HG03439 (cell line): Measurements from ENCODE around the gene ERBB2.
"Not testable (repeated sequence)": the region's sequence is repeated elsewhere in the genome, so short reads cannot be mapped to it uniquely, and the experiment has no call there.

ENCODE experiments used
- ATAC-seq: cut with Tn5 transposase; IDR thresholded peaks from one replicate; pipeline ENCODE4 v1.9.1; 2021; ENCODE audit warnings: mild to moderate bottlenecking, moderate library complexity; ENCODE audit not compliant: unreplicated experiment

ERBB2 gene

DNA sequence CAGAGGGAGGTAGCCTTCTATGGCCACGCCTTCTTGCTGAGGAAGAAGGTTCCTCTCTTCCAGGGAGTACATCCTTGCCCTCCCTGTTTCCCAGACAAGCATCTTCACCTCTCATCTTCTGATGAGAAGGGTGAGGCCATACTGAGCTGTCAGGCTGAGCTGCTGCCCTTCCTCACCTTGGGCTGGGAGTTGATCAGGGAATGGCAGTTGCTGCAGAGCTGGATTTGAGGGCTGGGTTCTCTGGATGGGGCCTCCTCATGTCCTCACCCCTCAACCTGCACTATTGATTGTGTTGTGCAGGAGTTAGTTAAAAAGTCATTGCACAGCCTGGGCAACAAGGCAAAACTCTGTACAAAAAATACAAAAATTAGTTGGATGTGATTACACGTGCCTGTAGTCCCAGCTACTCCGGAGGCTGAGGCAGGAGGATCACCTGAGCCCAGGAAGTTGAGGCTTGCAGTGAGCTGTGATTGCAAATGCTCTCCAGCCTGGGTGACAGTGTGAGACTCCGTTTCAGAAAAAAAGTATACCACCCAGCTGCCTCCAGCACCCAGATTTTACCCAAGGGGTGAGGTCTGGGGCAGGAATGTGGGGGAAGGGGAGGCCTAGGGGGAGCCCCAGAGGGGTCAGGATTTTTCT is 2.0 kb downstream of the ERBB2 start:
- ATAC-seq = no peak

DNA sequence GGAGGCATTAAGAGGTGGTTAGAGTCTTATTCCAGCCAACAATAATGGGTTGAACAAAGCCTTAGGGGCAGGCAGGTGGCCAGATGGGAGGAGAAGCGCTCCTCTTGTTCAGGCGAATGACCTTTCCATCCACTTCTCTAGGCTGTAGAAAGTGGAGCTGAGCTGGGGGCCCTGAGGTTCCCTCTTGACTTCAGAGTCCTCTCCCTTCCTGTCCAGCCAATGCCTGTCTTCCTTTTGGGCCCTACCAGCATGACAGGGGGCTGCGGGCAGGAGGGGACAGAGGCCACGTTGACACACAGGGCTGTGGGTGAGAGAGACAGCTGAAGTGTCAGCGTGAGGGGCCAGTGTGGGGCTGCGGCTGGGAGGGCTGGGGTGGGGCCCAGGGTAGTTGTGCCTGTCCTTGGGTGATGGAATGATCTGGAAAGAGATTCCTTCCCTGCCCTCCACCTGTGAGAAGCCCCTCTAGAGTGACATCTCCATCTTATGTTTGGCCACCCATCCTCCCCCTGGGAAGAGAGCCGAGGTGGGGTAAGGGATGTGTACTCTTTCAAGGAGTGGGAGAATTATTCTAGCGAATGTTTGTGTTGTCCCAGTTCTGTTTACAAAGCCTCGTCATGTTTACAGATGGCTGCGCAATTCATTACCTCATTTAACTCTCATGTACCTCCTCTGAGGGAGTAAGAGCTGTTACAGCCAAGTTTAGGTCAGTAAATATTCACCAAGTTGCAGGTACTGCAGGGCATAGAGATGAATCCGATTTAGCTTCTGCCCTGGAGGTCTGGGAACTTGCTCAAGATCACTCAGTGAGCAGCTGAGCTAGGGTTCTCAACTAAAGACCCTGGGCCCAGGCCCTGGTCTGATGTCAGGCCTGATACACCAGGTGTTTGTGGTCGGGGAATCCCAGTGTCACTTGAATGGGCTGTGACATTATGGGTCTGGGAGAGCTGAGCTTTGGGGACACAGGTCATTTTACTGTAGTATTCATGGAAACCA is 3.3 kb downstream of the ERBB2 start:
- no peak for ATAC-seq

DNA sequence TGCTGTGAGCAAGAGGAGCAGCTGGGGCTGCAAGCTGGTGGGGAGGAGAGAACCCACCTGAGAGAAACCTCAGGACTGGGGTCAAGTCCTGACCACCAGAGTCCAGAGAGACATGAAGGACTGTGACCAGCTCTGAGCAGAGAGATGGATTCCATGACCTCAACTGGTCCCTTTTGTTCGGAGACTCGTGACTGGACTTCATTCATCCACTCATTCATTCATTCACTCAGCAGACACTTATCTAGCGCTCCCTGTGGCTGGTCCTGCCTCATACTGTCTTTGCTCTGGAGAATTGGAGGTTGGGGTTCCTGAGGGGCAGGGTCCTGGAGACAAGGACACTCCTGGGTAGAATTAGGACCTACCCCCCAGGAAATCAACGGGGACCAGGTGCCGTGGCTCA is 4.0 kb downstream of the ERBB2 start:
- no peak for ATAC-seq

DNA sequence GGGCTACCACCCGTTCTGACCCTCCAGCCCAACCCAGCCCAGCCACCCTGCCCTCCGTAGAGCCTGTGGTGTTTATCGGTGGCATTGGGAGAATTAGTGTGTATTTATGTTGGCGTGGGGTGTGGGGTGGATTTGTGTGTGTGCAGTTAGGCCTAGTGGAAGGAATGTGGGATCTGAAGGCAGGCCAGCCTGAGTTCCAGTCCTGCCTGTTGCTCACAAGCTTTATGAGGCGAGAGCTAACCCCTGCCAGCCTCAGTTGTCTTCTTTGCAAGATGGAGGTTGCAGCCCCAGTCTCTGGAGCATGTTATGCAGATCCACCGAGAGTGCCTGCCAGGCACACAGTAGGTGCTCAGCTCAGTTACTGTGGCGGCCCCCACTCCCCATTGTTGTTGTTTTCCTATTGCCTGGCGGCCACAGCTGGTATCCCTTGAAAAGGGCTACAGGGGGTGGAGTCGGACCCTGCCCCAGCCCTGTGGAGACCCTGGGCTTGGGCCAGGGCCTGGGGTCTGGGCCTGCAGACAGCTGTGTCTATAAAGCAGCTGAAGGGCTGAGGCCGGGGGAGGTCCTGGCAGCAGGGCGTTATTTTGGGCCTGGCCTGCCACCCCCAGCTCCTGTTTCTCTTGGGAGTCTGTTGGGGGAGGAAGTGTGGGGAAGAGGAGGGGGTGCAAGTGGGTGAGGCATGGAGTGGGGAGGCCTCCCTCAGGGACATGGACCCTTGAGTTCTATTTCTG is 5.1 kb downstream of the ERBB2 start:
- ATAC-seq = no peak

DNA sequence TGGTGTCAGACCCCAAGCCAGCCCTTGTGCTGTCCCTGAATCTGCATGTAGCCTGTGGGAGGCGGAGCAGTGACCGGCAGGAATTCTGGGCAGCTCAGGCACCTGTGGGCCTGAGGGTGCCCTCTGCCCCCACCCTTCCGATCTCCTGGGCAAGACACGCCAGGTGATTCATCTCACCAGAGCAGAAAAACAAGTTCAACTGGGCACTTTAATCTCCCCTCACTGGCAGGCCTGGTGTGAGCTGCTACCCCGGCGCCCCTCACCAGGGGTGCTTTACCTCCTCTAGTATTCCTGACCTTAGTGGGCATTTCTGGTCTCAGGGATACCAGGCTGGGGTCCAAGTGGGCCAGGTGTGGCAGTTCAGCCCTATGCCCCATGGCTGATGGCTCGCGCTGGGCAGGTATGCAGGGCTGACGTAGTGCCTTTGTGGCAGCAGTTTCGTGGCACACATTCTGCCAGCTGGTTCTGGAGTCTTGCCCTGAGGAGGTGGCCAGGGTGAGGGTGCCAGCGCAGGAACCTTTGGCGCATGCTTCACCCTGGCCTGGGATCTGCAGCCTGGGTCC is 6.0 kb downstream of the ERBB2 start:
- no peak for ATAC-seq

DNA sequence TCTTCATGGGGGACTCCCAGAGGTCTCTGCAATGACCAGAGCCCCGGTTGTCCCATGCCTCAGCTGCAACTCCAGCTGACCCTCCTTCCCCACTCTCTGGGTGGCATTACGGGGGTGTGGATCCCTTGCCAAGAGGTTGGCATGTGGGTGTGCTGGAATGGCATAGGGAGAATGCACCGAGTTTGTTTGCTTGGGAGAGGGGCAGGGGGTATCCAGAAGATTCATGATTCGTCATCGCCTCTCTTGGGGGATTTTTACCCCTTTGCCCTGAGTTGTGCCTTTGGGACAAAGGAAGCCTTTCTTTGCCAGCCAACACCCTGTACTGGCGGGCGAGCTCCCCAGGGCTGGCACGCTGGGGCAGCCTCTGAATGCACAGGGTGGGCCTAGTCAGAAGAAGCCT is 6.5 kb downstream of the ERBB2 start:
- no peak for ATAC-seq

DNA sequence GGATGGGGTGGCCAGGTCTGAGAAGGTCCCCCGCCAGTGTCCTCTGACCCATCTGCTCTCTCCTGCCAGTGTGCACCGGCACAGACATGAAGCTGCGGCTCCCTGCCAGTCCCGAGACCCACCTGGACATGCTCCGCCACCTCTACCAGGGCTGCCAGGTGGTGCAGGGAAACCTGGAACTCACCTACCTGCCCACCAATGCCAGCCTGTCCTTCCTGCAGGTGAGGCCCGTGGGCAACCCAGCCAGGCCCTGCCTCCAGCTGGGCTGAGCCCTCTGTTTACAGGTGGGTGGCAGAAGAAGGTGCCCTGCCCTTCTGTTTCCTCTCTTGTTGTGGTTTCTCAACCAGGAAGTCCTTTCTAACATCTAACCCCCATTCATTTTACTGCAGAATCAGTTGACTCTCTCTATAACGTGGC is 7.1 kb downstream of the ERBB2 start:
- ATAC-seq = no peak

DNA sequence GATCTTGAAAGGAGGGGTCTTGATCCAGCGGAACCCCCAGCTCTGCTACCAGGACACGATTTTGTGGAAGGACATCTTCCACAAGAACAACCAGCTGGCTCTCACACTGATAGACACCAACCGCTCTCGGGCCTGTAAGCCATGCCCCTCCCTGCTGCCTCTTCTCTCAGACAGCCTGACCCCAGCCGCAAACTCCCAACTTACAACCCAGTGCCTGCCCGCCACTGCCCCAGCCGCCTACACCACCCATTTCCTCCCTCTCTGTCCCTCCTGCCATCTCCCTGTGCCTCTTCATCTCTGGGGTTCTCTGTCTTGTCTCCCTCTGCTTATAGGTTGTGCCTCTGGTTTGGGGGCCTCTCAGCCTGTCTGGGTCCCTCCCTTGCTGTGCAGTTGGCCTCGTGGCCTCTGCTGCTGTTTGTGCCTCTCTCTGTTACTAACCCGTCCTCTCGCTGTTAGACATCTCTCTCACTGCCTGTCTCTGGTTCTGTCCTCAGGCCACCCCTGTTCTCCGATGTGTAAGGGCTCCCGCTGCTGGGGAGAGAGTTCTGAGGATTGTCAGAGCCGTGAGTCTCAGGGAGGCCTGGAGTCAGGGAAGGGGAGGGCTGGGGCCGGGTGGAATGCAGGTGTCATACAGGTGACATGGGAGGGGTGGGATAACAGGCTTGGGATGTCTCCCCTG is 9.6 kb downstream of the ERBB2 start:
- ATAC-seq = no peak

DNA sequence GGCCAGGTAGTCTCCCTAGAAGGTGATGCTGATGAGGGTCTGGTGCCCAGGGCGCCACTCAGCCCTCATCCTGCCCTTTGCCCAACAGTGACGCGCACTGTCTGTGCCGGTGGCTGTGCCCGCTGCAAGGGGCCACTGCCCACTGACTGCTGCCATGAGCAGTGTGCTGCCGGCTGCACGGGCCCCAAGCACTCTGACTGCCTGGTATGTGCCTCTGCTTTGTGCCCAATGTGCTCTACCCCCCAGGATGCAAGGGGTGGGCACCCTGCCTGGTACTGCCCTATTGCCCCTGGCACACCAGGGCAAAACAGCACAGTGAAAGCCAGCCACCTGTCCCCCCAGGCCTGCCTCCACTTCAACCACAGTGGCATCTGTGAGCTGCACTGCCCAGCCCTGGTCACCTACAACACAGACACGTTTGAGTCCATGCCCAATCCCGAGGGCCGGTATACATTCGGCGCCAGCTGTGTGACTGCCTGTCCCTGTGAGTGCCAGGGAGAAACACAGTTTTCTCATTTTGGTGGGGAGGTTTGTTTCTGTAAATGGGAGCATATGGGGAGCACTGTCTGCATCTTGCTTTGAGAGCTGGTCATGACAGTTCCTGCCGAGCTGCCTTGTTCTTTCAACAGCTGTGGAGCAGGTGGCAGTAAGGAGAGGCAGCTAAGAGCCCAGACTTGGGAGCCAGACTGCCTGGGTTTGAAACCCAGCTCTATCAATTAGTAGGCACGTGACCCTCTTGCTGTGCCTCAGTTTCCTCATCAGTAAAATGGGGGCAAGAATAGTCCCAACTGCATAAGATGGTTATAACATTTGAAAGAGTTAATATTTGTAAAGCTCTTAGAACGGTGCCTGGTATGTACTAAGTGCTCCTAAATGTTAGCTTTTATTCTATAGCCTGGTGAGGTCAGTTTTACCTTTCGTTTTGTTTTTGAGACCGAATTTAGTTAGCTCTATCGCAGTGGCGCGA is 10.4 kb downstream of the ERBB2 start:
- no peak for ATAC-seq

DNA sequence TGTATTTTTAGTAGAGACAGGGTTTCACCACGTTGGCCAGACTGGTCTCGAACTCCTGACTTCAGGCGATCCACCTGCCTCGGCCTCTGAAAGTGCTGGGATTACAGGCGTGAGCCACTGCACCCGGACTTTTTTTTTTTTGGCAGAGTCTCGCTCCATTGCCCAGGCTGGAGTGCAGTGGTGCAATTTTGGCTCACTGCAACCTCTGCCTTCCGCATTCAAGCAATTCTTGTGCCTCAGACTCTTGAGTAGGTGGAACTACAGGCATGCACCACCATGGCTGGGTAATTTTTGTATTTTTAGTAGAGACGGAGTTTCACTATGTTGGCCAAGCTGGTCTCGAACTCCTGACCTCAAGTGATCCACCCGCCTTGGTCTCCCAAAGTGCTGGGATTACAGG is 11.2 kb downstream of the ERBB2 start:
- not testable (repeated sequence) for ATAC-seq

DNA sequence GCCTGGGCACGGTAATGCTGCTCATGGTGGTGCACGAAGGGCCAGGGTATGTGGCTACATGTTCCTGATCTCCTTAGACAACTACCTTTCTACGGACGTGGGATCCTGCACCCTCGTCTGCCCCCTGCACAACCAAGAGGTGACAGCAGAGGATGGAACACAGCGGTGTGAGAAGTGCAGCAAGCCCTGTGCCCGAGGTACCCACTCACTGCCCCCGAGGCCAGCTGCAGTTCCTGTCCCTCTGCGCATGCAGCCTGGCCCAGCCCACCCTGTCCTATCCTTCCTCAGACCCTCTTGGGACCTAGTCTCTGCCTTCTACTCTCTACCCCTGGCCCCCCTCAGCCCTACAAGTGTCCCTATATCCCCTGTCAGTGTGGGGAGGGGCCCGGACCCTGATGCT is 12.0 kb downstream of the ERBB2 start:
- ATAC-seq = no peak

DNA sequence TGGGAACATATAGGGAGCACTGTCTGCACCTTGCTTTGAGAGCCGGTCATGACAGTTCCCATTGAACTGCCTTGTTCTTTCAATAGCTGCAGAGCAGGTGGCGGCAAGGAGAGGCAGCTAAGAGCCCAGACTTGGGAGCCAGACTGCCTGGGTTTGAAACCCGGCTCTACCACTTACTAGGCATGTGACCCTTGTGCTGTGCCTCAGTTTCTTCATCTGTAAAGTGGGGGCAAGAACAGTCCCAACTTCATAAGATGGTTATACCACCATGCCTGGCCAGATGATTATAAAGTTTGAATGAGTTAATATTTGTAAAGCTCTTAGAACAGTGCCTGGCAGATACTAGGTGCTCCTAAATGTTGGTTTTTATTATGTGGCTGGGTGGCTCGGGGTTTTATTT is 14.4 kb downstream of the ERBB2 start:
- ATAC-seq = no peak

DNA sequence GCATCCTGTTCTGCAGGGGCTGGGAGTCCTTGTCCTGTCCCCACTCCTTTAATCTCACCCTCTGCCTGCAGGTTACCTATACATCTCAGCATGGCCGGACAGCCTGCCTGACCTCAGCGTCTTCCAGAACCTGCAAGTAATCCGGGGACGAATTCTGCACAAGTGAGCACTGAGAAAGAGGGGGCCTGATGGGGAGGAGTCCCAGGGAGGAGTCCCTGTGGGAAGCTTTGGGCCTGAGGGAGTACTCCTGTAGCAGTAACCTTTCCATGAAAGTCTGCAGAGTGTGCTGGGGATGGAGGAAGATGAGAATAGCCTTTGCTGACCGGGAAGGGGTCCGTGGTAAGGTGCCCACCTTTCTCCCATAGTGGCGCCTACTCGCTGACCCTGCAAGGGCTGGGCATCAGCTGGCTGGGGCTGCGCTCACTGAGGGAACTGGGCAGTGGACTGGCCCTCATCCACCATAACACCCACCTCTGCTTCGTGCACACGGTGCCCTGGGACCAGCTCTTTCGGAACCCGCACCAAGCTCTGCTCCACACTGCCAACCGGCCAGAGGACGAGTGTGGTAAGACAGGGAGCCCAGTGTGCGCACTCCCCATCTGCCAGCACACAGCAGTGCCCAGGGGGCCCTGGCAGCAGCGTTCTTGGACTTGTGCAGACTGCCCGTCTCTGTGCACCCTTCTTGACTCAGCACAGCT is 15.7 kb downstream of the ERBB2 start:
- no peak for ATAC-seq

DNA sequence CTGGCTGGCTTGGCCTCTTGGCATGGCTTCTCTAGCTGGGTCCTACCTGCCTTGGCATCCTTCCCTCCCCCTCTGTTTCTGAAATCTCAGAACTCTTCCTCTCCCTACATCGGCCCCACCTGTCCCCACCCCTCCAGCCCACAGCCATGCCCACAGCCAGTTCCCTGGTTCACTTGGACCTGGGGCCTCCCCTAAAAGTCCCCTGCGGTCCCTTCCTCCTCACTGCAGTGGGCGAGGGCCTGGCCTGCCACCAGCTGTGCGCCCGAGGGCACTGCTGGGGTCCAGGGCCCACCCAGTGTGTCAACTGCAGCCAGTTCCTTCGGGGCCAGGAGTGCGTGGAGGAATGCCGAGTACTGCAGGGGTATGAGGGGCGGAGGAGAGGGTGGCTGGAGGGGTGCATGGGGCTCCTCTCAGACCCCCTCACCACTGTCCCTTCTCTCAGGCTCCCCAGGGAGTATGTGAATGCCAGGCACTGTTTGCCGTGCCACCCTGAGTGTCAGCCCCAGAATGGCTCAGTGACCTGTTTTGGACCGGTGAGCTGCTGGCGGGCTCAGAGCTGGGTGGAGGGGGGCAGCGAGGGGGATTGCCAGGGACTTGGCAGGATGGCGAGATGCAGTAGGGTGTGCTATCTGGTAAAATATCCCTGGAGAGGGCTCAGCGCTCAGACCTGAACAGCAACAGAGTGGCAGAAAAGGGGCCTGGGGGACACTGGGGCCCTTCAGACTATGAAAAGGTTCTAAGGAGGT is 16.4 kb downstream of the ERBB2 start:
- no peak for ATAC-seq

DNA sequence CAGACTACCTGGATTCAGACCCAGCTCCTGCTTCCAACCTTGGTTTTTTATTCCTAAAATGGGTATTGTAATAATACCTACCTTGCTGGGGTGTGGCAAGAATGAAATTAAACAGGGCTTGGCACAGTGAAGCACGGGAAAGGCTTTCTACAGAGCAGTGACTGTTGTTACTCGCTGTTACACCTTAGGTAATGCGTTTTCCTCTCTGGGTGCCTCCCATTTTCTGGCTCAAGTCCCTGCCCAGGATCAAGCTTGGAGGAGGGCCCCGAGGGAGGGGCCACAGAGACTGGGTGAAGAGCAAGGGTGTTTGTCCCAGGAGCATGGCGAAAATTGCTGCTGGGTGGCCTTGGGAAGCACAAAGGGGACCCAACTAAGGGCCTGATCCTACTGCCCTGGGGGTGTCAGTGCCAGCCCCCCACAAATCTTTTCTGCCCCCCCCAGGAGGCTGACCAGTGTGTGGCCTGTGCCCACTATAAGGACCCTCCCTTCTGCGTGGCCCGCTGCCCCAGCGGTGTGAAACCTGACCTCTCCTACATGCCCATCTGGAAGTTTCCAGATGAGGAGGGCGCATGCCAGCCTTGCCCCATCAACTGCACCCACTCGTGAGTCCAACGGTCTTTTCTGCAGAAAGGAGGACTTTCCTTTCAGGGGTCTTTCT is 17.1 kb downstream of the ERBB2 start:
- ATAC-seq = no peak

DNA sequence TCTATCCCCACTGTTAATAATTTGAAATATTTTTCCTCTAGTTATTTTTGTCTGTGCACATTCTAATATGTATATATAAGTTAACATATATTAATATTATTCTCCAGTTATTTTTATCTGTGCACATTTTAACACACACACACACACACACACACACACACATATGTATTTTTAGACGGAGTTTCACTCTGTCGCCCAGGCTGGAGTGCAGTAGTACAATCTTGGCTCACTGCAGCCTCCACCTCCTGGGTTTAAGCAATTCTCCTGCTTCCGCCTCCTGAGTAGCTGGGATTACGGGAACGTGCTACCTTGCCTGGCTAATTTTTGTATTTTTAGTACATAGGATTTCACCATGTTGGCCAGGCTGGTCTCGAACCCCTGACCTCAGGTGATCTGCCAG is 17.8 kb downstream of the ERBB2 start:
- ATAC-seq = no peak

DNA sequence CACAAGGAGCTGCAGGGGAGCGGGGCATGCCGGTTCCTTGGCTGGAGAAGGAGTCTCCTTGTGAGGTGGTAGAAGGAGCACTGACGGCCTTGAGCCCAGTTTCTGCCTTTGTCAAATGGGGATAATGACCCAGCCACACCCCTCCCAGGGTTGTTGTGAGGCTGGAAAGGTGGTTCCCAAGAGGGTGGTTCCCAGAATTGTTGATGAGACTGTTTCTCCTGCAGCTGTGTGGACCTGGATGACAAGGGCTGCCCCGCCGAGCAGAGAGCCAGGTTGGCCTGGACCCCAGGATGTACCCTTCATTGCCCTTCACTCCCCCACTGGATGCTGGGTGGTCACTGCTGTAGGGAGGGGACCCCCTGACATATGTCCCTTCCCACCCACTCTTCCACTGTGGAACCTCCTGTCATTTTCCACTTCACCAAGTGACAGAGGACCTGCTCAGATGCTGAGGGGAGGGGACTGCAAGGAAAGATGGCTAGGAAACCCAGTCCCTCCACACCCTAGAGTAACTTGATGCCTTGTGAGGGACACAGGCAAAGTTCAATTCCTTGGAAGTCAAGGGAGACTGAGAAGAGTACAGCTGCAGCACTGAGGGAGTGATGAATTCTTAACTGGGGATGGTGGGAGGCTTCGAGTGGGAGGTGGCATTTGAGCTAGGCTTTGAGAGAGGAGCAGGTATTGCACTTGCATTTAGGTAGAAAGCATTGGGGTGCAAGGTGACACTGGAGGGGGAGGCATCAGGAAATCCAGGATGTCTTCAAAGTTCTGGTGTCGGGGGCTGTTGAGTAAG is 19.9 kb downstream of the ERBB2 start:
- ATAC-seq = no peak
